Measurements from ENCODE around the gene KCNQ1. TPM values are rescaled to one million over a fixed set of nuclear protein-coding genes. Genes with fewer than 3 reads are reported as not detected.

Gene KCNQ1
- total and polyA plus RNA-seq, 2 of the 13 experiments (the other 11 are each of a cell fraction or from before 2014, with no cell fraction given): 0.02 to 0.08 TPM

GRCh38 chr11:2400069-2400761 is 44.6 kb upstream of the KCNQ1 start, which contains the start of gene TSSC4 (continued):
- TF ChIP-seq ZNF609 (CRISPR knock-in tag; IDR thresholded peaks at IDR 0.05; ENCODE audit: borderline replicate concordance): peak; percentile 21; the same call in 1 of the 2 replicates
- no peak for TF ChIP-seq PRDM4 (CRISPR knock-in tag; IDR thresholded peaks at IDR 0.05; ENCODE audit: borderline replicate concordance)
- no peak for TF ChIP-seq ZNF878 (CRISPR knock-in tag; IDR thresholded peaks at IDR 0.05)
- TF ChIP-seq PPARG (CRISPR knock-in tag; conservative IDR thresholded peaks at IDR 0.05): 0 out of 2 replicates have a peak, but pooled peaks have one; percentile 10
- peak; percentile 37; the same call in 1 of the 2 replicates for TF ChIP-seq RNF219 (CRISPR knock-in tag; IDR thresholded peaks at IDR 0.05)
- TF ChIP-seq ZNF20 (CRISPR knock-in tag; IDR thresholded peaks at IDR 0.05): no peak
- no peak for TF ChIP-seq EHMT2 (IDR thresholded peaks at IDR 0.05; ENCODE audit: borderline replicate concordance, low read depth, low read length)
- peak; percentile 91 for TF ChIP-seq YY1 (IDR thresholded peaks at IDR 0.05; ENCODE audit: insufficient read depth, insufficient replicate concordance, low read depth, low read length)
- TF ChIP-seq ZNF281 (CRISPR knock-in tag; IDR thresholded peaks at IDR 0.05; ENCODE audit: borderline replicate concordance): no peak
- TF ChIP-seq ZNF367 (CRISPR knock-in tag; IDR thresholded peaks at IDR 0.05; ENCODE audit: borderline replicate concordance): no peak
- TF ChIP-seq ZNF543 (CRISPR knock-in tag; IDR thresholded peaks at IDR 0.05): peak; percentile 48
- 0 out of 2 replicates have a peak, but pooled peaks have one; percentile 22 for TF ChIP-seq FIP1L1 (IDR thresholded peaks at IDR 0.05; ENCODE audit: borderline replicate concordance, insufficient read depth, low read depth, low read length)
- no peak for TF ChIP-seq ZNF773 (CRISPR knock-in tag; IDR thresholded peaks at IDR 0.05; ENCODE audit: borderline replicate concordance)
- TF ChIP-seq HDAC2 (CRISPR knock-in tag; IDR thresholded peaks at IDR 0.05): peak; percentile 87

All from HepG2 (cell line).